ENCODE results near the gene PDLIM5. TPM values are rescaled to one million over a fixed set of nuclear protein-coding genes. Genes with fewer than 3 reads are reported as not detected.

PDLIM5 gene
- total RNA-seq, 1 experiment from 2014 or later, result 38.9 TPM

- H3K27ac ChIP-seq, result no peak overlapping the region
- no peaks in the 10 kb centered on the region for H3K4me1 ChIP-seq
- H3K9me3 ChIP-seq (replicated peaks), result no peaks in the 10 kb centered on the region
- no peaks in the 10 kb centered on the region for H3K36me3 ChIP-seq
- no peak for DNase-seq
- H3K27me3 ChIP-seq, result no peaks in the 10 kb centered on the region
- no peak overlapping the region for H3K4me3 ChIP-seq
Measured at GRCh38 chr4:94576210-94576609, 124.5 kb downstream of the PDLIM5 start.

GRCh38 chr4:94577136-94577535 lies 125.4 kb downstream of the PDLIM5 start:
- Histone ChIP-seq H3K36me3 (no peaks in the 10 kb centered on the region), H3K4me1 (no peaks in the 10 kb centered on the region), H3K27me3 (no peaks in the 10 kb centered on the region), H3K4me3 (no peak overlapping the region), H3K27ac (no peak overlapping the region), H3K9me3 (replicated peaks) (no peaks in the 10 kb centered on the region)
- DNase-seq, result peak; percentile 10 to 22

GRCh38 chr4:94578195-94578594 lies 126.5 kb downstream of the PDLIM5 start:
- Histone ChIP-seq H3K36me3 (no peaks in the 10 kb centered on the region), H3K4me1 (no peaks in the 10 kb centered on the region)
- no peak for DNase-seq

GRCh38 chr4:94581766-94582165 lies 130.0 kb downstream of the PDLIM5 start:
- no peaks in the 10 kb centered on the region for H3K4me1 ChIP-seq
- no peak overlapping the region for H3K4me3 ChIP-seq
- H3K27ac ChIP-seq, result no peak overlapping the region
- no peaks in the 10 kb centered on the region for H3K9me3 ChIP-seq (replicated peaks)
- H3K27me3 ChIP-seq, result no peaks in the 10 kb centered on the region
- H3K36me3 ChIP-seq, result no peaks in the 10 kb centered on the region
- no peak for DNase-seq

More at GRCh38 chr4:94578195-94578594, 126.5 kb downstream of the PDLIM5 start:
- Histone ChIP-seq H3K27me3 (no peaks in the 10 kb centered on the region), H3K4me3 (no peak overlapping the region), H3K9me3 (replicated peaks) (no peaks in the 10 kb centered on the region), H3K27ac (no peak overlapping the region)

GRCh38 chr4:94582517-94582916 lies 130.8 kb downstream of the PDLIM5 start:
- no peaks in the 10 kb centered on the region for H3K27me3 ChIP-seq
- H3K36me3 ChIP-seq, result no peaks in the 10 kb centered on the region
- H3K4me3 ChIP-seq, result no peak overlapping the region
- no peaks in the 10 kb centered on the region for H3K4me1 ChIP-seq
- H3K27ac ChIP-seq, result no peak overlapping the region
- no peak for DNase-seq
- no peaks in the 10 kb centered on the region for H3K9me3 ChIP-seq (replicated peaks)

GRCh38 chr4:94583914-94584641 lies 132.3 kb downstream of the PDLIM5 start:
- Histone ChIP-seq H3K36me3 (no peaks in the 10 kb centered on the region), H3K4me3 (no peak overlapping the region), H3K4me1 (no peaks in the 10 kb centered on the region), H3K27ac (no peak overlapping the region), H3K9me3 (replicated peaks) (no peaks in the 10 kb centered on the region), H3K27me3 (no peaks in the 10 kb centered on the region)
- no peak for DNase-seq

- no peak overlapping the region for H3K27ac ChIP-seq
- H3K4me3 ChIP-seq, result no peak overlapping the region
- no peaks in the 10 kb centered on the region for H3K9me3 ChIP-seq (replicated peaks)
- no peaks in the 10 kb centered on the region for H3K36me3 ChIP-seq
- DNase-seq, result no peak
- no peaks in the 10 kb centered on the region for H3K4me1 ChIP-seq
- no peaks in the 10 kb centered on the region for H3K27me3 ChIP-seq
Measured at GRCh38 chr4:94588896-94589693, 137.4 kb downstream of the PDLIM5 start.

GRCh38 chr4:94590493-94590892 lies 138.8 kb downstream of the PDLIM5 start:
- H3K27ac ChIP-seq, result no peak overlapping the region
- H3K36me3 ChIP-seq, result no peaks in the 10 kb centered on the region
- H3K9me3 ChIP-seq (replicated peaks), result no peaks in the 10 kb centered on the region
- no peak for DNase-seq
- no peak overlapping the region for H3K4me3 ChIP-seq
- no peaks in the 10 kb centered on the region for H3K27me3 ChIP-seq
- H3K4me1 ChIP-seq, result no peaks in the 10 kb centered on the region

GRCh38 chr4:94591289-94591688 lies 139.5 kb downstream of the PDLIM5 start:
- Histone ChIP-seq H3K9me3 (replicated peaks) (no peaks in the 10 kb centered on the region), H3K27ac (no peak overlapping the region), H3K4me3 (no peak overlapping the region), H3K36me3 (no peaks in the 10 kb centered on the region), H3K27me3 (no peaks in the 10 kb centered on the region), H3K4me1 (no peaks in the 10 kb centered on the region)
- DNase-seq, result no peak

- no peak for DNase-seq
- Histone ChIP-seq H3K27ac (no peak overlapping the region), H3K9me3 (replicated peaks) (no peaks in the 10 kb centered on the region), H3K4me3 (no peak overlapping the region), H3K27me3 (no peaks in the 10 kb centered on the region), H3K4me1 (no peaks in the 10 kb centered on the region), H3K36me3 (no peaks in the 10 kb centered on the region)
Measured at GRCh38 chr4:94595013-94595412, 143.3 kb downstream of the PDLIM5 start.

- Histone ChIP-seq H3K4me3 (no peak overlapping the region), H3K9me3 (replicated peaks) (no peaks in the 10 kb centered on the region), H3K27me3 (no peaks in the 10 kb centered on the region), H3K27ac (no peak overlapping the region), H3K4me1 (no peaks in the 10 kb centered on the region), H3K36me3 (no peaks in the 10 kb centered on the region)
- DNase-seq, result peak in 1 of 2 experiments; percentile 70
Measured at GRCh38 chr4:94595880-94596483, 144.2 kb downstream of the PDLIM5 start.

- Histone ChIP-seq H3K27me3 (no peaks in the 10 kb centered on the region), H3K9me3 (replicated peaks) (no peaks in the 10 kb centered on the region), H3K27ac (no peak overlapping the region), H3K4me1 (no peaks in the 10 kb centered on the region), H3K4me3 (no peak overlapping the region), H3K36me3 (no peaks in the 10 kb centered on the region)
- DNase-seq, result no peak
Measured at GRCh38 chr4:94598758-94599157, 147.0 kb downstream of the PDLIM5 start.

GRCh38 chr4:94603170-94603747 lies 151.5 kb downstream of the PDLIM5 start:
- H3K4me3 ChIP-seq, result no peak overlapping the region
- DNase-seq, result peak; percentile 19 to 38
- H3K9me3 ChIP-seq (replicated peaks), result no peaks in the 10 kb centered on the region
- H3K27me3 ChIP-seq, result no peaks in the 10 kb centered on the region
- no peaks in the 10 kb centered on the region for H3K36me3 ChIP-seq
- H3K4me1 ChIP-seq, result no peaks in the 10 kb centered on the region
- H3K27ac ChIP-seq, result no peak overlapping the region

- Histone ChIP-seq H3K4me1 (no peaks in the 10 kb centered on the region), H3K36me3 (no peaks in the 10 kb centered on the region), H3K27ac (no peak overlapping the region), H3K4me3 (no peak overlapping the region), H3K27me3 (no peaks in the 10 kb centered on the region), H3K9me3 (replicated peaks) (no peaks in the 10 kb centered on the region)
- DNase-seq, result no peak
Measured at GRCh38 chr4:94605241-94605805, 153.6 kb downstream of the PDLIM5 start.

- H3K4me3 ChIP-seq, result no peak overlapping the region
- H3K36me3 ChIP-seq, result no peaks in the 10 kb centered on the region
- H3K4me1 ChIP-seq, result no peaks in the 10 kb centered on the region
- H3K27me3 ChIP-seq, result no peaks in the 10 kb centered on the region
- no peak for DNase-seq
- H3K27ac ChIP-seq, result no peak overlapping the region
- no peaks in the 10 kb centered on the region for H3K9me3 ChIP-seq (replicated peaks)
Measured at GRCh38 chr4:94610145-94610544, 158.4 kb downstream of the PDLIM5 start.

Data from SJCRH30 (cell line).